ENCODE results near the gene TMEM260. TPM values are rescaled to one million over a fixed set of nuclear protein-coding genes. Genes with fewer than 3 reads are reported as not detected.

TMEM260 gene
- total RNA-seq, 1 experiment from 2014 or later, result 20.0 TPM

DNA sequence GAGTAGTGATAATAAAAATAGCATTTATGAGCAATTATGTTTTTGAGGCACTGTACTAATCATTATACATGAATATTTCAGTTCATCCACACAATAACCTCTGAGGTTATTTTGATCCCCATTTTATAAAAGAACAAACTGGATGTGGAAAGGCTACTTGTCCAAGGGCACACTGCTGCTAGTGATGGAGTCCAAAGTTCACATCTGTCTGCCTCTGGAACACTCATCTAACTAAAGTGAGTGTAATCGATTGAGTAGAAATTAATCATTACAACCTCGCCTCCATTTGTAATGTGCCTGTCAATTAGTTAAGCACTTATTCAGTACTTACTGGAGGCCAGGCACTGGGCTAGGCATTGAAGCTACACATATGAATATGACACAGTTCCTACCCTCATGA lies 55.4 kb downstream of the TMEM260 start:
- Mint-ChIP-seq H3K36me3 (ENCODE audit: insufficient read depth in 1 of 3, low read depth in 3 of 3) (peaks cover 60 to 80% (median 74%) of the 10 kb centered on the region in 3 experiments), H3K4me1 (no peaks in the 10 kb centered on the region), H3K4me3 (no peak overlapping the region), H3K27ac (no peak overlapping the region), H3K27me3 (ENCODE audit: low read depth) (no peaks in the 10 kb centered on the region), H3K9me3 (peaks cover 21 to 30% of the 10 kb centered on the region in 2 experiments)
- H3K18ac ChIP-seq (ENCODE audit: insufficient read length, low read depth, low read length), result no peak overlapping the region
- no peaks in the 10 kb centered on the region for H3K23me2 ChIP-seq (ENCODE audit: insufficient read length, low read depth, low read length, poor library complexity, severe bottlenecking)
- no peaks in the 10 kb centered on the region for H4K20me1 ChIP-seq (ENCODE audit: control insufficient read depth, insufficient read depth, insufficient read length)
- no peak overlapping the region for H2BK5ac ChIP-seq (ENCODE audit: insufficient read length, low read length)
- no peak for DNase-seq
- no peak overlapping the region for H4K91ac ChIP-seq (ENCODE audit: insufficient read length, low read depth, low read length)
- H3K56ac ChIP-seq (ENCODE audit: insufficient read length, low read depth, low read length), result no peak overlapping the region
- no peaks in the 10 kb centered on the region for H3K79me1 ChIP-seq (ENCODE audit: insufficient read depth, low read depth, low read length, poor library complexity, severe bottlenecking)
- H3K9ac ChIP-seq (ENCODE audit: extremely low read depth, insufficient read length, low read length), result no peak overlapping the region
- H4K8ac ChIP-seq (replicated peaks; ENCODE audit: insufficient read length, low read depth, low read length), result no peak overlapping the region
- no peak overlapping the region for H3K4ac ChIP-seq (ENCODE audit: low read depth, low read length)
- WGBS (ENCODE audit: extremely low coverage, insufficient read length, low lambda C conversion rate), result no CpG with 5 or more reads among the region's 2 CpGs
- H2AFZ ChIP-seq (ENCODE audit: low read length), result no peak overlapping the region
- TF ChIP-seq, protein P1, sequence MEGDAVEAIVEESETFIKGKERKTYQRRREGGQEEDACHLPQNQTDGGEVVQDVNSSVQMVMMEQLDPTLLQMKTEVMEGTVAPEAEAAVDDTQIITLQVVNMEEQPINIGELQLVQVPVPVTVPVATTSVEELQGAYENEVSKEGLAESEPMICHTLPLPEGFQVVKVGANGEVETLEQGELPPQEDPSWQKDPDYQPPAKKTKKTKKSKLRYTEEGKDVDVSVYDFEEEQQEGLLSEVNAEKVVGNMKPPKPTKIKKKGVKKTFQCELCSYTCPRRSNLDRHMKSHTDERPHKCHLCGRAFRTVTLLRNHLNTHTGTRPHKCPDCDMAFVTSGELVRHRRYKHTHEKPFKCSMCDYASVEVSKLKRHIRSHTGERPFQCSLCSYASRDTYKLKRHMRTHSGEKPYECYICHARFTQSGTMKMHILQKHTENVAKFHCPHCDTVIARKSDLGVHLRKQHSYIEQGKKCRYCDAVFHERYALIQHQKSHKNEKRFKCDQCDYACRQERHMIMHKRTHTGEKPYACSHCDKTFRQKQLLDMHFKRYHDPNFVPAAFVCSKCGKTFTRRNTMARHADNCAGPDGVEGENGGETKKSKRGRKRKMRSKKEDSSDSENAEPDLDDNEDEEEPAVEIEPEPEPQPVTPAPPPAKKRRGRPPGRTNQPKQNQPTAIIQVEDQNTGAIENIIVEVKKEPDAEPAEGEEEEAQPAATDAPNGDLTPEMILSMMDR (conservative IDR thresholded peaks at IDR 0.05), result no peak
- no peak overlapping the region for H3T11ph ChIP-seq (ENCODE audit: low read length)
- no peak overlapping the region for H3K27ac ChIP-seq (ENCODE audit: insufficient read length, low read depth, low read length)
- no peak overlapping the region for H2BK20ac ChIP-seq (ENCODE audit: low read depth, low read length, poor library complexity, severe bottlenecking)
- H3K79me2 ChIP-seq (ENCODE audit: insufficient read depth, low read length), result no peaks in the 10 kb centered on the region
- H2BK120ac ChIP-seq (ENCODE audit: low read depth, low read length, poor library complexity, severe bottlenecking), result no peak overlapping the region
- H2AK5ac ChIP-seq (ENCODE audit: insufficient read length, low read length), result no peak overlapping the region
- H4K5ac ChIP-seq (ENCODE audit: insufficient read length, low read depth, low read length), result no peak overlapping the region
- no peak overlapping the region for H3K14ac ChIP-seq (ENCODE audit: insufficient read depth, low read length)
- no peak overlapping the region for H2BK15ac ChIP-seq (ENCODE audit: low read depth, low read length)
- no peaks in the 10 kb centered on the region for H3K27me3 ChIP-seq (ENCODE audit: insufficient read depth, low read length)
- H3K23ac ChIP-seq (ENCODE audit: insufficient read length, low read depth, low read length), result no peak overlapping the region
- H3K4me1 ChIP-seq (ENCODE audit: insufficient read depth, low read length), result no peaks in the 10 kb centered on the region
- H3K4me2 ChIP-seq (ENCODE audit: insufficient read depth, insufficient read length, low read length), result no peak overlapping the region
- H2BK12ac ChIP-seq (ENCODE audit: insufficient read length, low read depth, low read length), result no peak overlapping the region
- peaks cover 15% of the 10 kb centered on the region for H3K9me3 ChIP-seq (ENCODE audit: control insufficient read depth, low read depth, low read length)

All from H9 (cell line).